Gastroesophageal sphincter (tissue), 4 donors: ENCODE results near the gene SH3PXD2A. TPM values are rescaled to one million over a fixed set of nuclear protein-coding genes. Genes with fewer than 3 reads are reported as not detected.

Experiments
- ATAC-seq: fragments of 150-250 bp; one replicate; pipeline ENCODE4 v1.9.1; 2016; ENCODE audit warnings: mild to moderate bottlenecking, moderate library complexity
- H3K27ac ChIP-seq, 4 donors: fragments of 200-600 bp; sonication (generic) in 3 of 4; 1 replicate in 3 of 4; 2 replicates in 1 of 4; pipeline ENCODE4 v1.5.1; 2016 to 2019
- H3K27me3 ChIP-seq: fragments of 200-600 bp; sonication (generic); one replicate; pipeline ENCODE4 v1.5.1; 2019
- H3K36me3 ChIP-seq, 2 donors: fragments of 200-600 bp; sonication (generic); one replicate each; pipeline ENCODE4 v1.5.1; 2019; ENCODE audit warnings: control low read depth in 1 of 2
- H3K4me1 ChIP-seq, 3 donors: fragments of 200-600 bp; sonication (generic); 1 replicate in 2 of 3; 2 replicates in 1 of 3; pipeline ENCODE4 v1.5.1; 2016 to 2019; ENCODE audit warnings: control low read depth in 2 of 3
- H3K4me3 ChIP-seq, 2 donors: fragments of 200-600 bp; sonication (generic); one replicate each; pipeline ENCODE4 v1.5.1; 2019; ENCODE audit warnings: mild to moderate bottlenecking in 1 of 2, moderate library complexity in 1 of 2
- H3K9me3 ChIP-seq, 3 donors: fragments of 200-600 bp; sonication (generic); one replicate each; pipeline ENCODE4 v1.5.1; 2017 to 2019; ENCODE audit warnings: control low read depth in 2 of 3
- EP300 ChIP-seq: sonication (generic); formaldehyde crosslinking; IDR thresholded peaks from one replicate; pipeline ENCODE4 v1.6.1; 2017; ENCODE audit warnings: antibody characterized with exemption, mild to moderate bottlenecking
- POLR2A ChIP-seq, 2 donors: fragments of 450-650 bp; IDR thresholded peaks; one replicate each; pipeline ENCODE4 v1.6.1; 2017; ENCODE audit warnings: antibody characterized with exemption in 2 of 2, mild to moderate bottlenecking in 2 of 2, moderate library complexity in 1 of 2
- POLR2AphosphoS5 ChIP-seq: sonication (generic); formaldehyde crosslinking; IDR thresholded peaks from one replicate; pipeline ENCODE4 v1.6.1; 2017; ENCODE audit warnings: antibody characterized with exemption
- WGBS, 2 donors: methylation state at CpG; one replicate each; pipeline ENCODE4 v1.1.5; 2018; ENCODE audit warnings: low coverage in 1 of 2; 5-methylcytosine and 5-hydroxymethylcytosine counted together
- total RNA-seq, 4 donors: library from RNA; depleted of rRNA; stranded (reverse); fragments of >200 nt; gene quantifications; one replicate each; pipeline ENCODE4 v1.1.0, GENCODE V29; 2016
- TF ChIP-seq, protein P1 (sequence below), 4 experiments: fragments of 200-600 bp in 2 of 4; fragments of 450-650 bp in 2 of 4; sonication (generic) in 1 of 4; IDR thresholded peaks; one replicate each; pipeline ENCODE4 v1.5.1; 2017 to 2019; ENCODE audit warnings: antibody characterized with exemption in 4 of 4, mild to moderate bottlenecking in 2 of 4, moderate library complexity in 2 of 4

The SH3PXD2A gene
- total RNA-seq, 4 donors from 2014 or later, result 31.2 to 65.2 (median 39.5) TPM

- Histone ChIP-seq H3K9me3 (no peaks in the 10 kb centered on the region), H3K27ac (no peak overlapping the region), H3K4me1 (peaks cover 0 to 68% (median 28%) of the 10 kb centered on the region in 3 donors), H3K4me3 (no peak overlapping the region), H3K27me3 (no peaks in the 10 kb centered on the region), H3K36me3 (no peaks in the 10 kb centered on the region)
- no peak for TF ChIP-seq POLR2A (IDR thresholded peaks at IDR 0.05)
- TF ChIP-seq EP300, result no peak
- TF ChIP-seq, protein P1, sequence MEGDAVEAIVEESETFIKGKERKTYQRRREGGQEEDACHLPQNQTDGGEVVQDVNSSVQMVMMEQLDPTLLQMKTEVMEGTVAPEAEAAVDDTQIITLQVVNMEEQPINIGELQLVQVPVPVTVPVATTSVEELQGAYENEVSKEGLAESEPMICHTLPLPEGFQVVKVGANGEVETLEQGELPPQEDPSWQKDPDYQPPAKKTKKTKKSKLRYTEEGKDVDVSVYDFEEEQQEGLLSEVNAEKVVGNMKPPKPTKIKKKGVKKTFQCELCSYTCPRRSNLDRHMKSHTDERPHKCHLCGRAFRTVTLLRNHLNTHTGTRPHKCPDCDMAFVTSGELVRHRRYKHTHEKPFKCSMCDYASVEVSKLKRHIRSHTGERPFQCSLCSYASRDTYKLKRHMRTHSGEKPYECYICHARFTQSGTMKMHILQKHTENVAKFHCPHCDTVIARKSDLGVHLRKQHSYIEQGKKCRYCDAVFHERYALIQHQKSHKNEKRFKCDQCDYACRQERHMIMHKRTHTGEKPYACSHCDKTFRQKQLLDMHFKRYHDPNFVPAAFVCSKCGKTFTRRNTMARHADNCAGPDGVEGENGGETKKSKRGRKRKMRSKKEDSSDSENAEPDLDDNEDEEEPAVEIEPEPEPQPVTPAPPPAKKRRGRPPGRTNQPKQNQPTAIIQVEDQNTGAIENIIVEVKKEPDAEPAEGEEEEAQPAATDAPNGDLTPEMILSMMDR (IDR thresholded peaks at IDR 0.05), result no peak
- TF ChIP-seq POLR2AphosphoS5, result no peak
- WGBS, 2 donors, result 48 to 100% methylated on average over 4 of the region's 5 CpGs
- ATAC-seq, result no peak
Observed at GRCh38 chr10:103822107-103822716, 33.2 kb downstream of the SH3PXD2A start.

DNA sequence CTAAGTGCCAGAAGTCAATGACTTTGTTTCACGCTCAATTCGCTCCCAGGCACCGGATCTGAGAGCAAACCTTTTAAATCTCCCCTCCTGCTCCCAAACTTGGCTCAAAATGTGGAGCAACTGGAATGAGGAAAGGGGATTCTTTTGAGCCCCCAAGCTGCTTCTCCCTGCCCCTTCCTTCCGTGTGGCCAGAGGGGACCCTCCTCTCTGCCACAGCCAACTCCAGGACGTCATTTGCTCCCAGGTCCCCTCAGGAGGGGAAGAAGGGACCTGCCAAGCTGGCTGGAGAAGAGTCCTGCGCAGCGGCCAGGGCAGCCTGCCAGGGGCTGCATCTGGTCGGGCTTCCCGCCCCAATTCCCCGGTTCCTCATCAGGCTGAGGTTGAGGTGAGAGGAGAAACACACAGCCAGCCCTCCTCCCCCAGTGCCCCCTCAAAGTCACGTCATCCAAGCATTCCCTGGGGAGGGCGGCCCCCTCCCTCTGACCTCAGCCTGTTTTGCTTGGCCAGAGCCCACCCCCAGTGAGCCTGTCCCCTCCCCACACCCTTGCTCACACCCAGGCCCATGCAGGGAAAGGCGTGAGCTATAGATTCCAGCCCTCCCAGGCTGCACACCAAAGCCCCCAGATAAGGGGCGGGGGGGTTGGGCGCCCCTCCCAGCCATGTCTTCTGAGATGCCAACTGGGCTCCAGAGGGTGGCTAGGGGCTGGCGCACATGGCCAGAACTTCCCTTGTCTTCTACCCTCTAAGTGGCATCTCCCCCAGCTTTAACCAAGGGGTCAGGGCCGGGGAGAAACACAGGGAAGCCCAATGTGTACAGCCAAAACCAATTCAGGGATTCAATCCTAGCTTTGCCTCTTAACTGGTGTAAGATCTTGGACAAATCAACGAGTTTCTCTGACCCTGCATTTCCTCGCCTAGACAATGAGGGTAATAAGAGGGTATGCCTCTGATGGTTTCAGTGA is 35.0 kb downstream of the SH3PXD2A start:
- 36 to 38% methylated on average over 5 to 7 of the region's 19 CpGs for WGBS, 2 donors
- H3K9me3 ChIP-seq, result no peaks in the 10 kb centered on the region
- no peaks in the 10 kb centered on the region for H3K27me3 ChIP-seq
- peak overlapping the region in 3 of 4 donors; percentile 71 to 80 (median 76) for H3K27ac ChIP-seq
- H3K4me3 ChIP-seq, result peak overlapping the region in 1 of 2 donors; percentile 28
- peaks cover 0 to 77% (median 28%) of the 10 kb centered on the region in 3 donors for H3K4me1 ChIP-seq
- H3K36me3 ChIP-seq, result no peaks in the 10 kb centered on the region
- TF ChIP-seq, protein P1 (IDR thresholded peaks at IDR 0.05), result no peak
- TF ChIP-seq POLR2AphosphoS5, result peak; percentile 49
- ATAC-seq, result peak; percentile 78

DNA sequence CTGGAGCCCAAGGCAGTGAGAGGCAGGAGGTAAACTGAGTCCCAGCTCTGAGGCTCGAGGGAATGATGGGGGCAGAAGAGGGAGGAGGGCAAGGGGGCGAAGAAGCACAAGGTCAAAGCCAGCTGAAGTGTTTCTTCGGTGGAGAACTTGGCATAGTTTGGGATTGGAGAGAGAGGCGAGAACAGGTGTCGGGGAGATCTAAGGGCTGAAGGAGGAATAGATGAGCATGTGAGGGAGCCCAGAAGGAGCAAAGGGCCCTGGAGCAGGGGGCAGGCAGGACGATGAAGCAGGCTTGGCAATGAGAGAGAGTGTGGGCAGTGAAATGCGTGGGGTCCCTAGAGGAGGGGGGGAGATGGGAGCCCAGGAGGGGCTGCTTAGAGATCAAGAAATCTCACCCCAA is 35.9 kb downstream of the SH3PXD2A start:
- ATAC-seq, result no peak
- peaks cover 0 to 76% (median 29%) of the 10 kb centered on the region in 3 donors for H3K4me1 ChIP-seq
- H3K27ac ChIP-seq, result peak overlapping the region in 3 of 4 donors; percentile 71 to 80 (median 76)
- TF ChIP-seq POLR2AphosphoS5 (no peak), POLR2A (IDR thresholded peaks at IDR 0.05) (no peak), EP300 (no peak)
- TF ChIP-seq, protein P1 (IDR thresholded peaks at IDR 0.05), result no peak
- 61 to 72% methylated on average over 7 of the region's 7 CpGs for WGBS, 2 donors
- H3K36me3 ChIP-seq, result no peaks in the 10 kb centered on the region
- no peaks in the 10 kb centered on the region for H3K27me3 ChIP-seq
- no peak overlapping the region for H3K4me3 ChIP-seq
- no peaks in the 10 kb centered on the region for H3K9me3 ChIP-seq

- peaks cover 0 to 76% (median 29%) of the 10 kb centered on the region in 3 donors for H3K4me1 ChIP-seq
- no peak for TF ChIP-seq POLR2AphosphoS5
- TF ChIP-seq, protein P1 (IDR thresholded peaks at IDR 0.05), result no peak
- no peak for TF ChIP-seq POLR2A (IDR thresholded peaks at IDR 0.05)
- TF ChIP-seq EP300, result no peak
- 79 to 89% methylated on average over 2 to 6 of the region's 6 CpGs for WGBS, 2 donors
- H3K36me3 ChIP-seq, result no peaks in the 10 kb centered on the region
- H3K4me3 ChIP-seq, result no peak overlapping the region
- H3K9me3 ChIP-seq, result no peaks in the 10 kb centered on the region
- peak overlapping the region in 1 of 4 donors; percentile 80 for H3K27ac ChIP-seq
- no peak for ATAC-seq
- no peaks in the 10 kb centered on the region for H3K27me3 ChIP-seq
Observed at GRCh38 chr10:103818765-103819374, 36.5 kb downstream of the SH3PXD2A start.
